GM12878 (cell line): ENCODE data around the gene LTB4R. TPM values are rescaled to one million over a fixed set of nuclear protein-coding genes. Genes with fewer than 3 reads are reported as not detected.

Experiments used
- ATAC-seq: fragments of 200-7000 bp; cut with Tn5 transposase; 3 replicates; pipeline ENCODE4 v1.9.1; 2020; ENCODE audit warnings: mild to moderate bottlenecking, moderate library complexity
- BruUV-seq: library from RNA; stranded (reverse); fragments of 400-500 nt; replicated peaks from 2 replicates; lab custom pipeline; 2021; lab: Mats Ljungman, UMichigan
- CTCF ChIA-PET: fragments of 300-600 bp; sonication (Branson Sonifier 250); formaldehyde crosslinking; extraction: SDS; loops from one replicate; lab custom pipeline; 2021; ENCODE audit warnings: inconsistent platforms; lab: Yijun Ruan, JAX
- POLR2A ChIA-PET: fragments of 350-600 bp; formaldehyde crosslinking; extraction: SDS; loops from one replicate; lab custom pipeline; 2021; ENCODE audit warnings: inconsistent platforms; lab: Charles Lee
- RAD21 ChIA-PET: fragments of 300-600 bp; sonication (Branson Sonifier 250); formaldehyde crosslinking; loops from one replicate; lab custom pipeline; 2023; ENCODE audit warnings: antibody characterized with exemption; ENCODE audit not compliant: unreplicated experiment; lab: Charles Lee
- SMC1A ChIA-PET: fragments of 300-600 bp; sonication (Branson Sonifier 250); formaldehyde crosslinking; loops from one replicate; lab custom pipeline; 2023; ENCODE audit not compliant: unreplicated experiment, uncharacterized antibody; lab: Charles Lee
- DNase-seq: peaks from one replicate; pipeline ENCODE4 v3.0.0-alpha.2; 2011; ENCODE audit warnings: low read depth, low spot score
- FAIRE-seq: peaks from 3 replicates; lab custom pipeline; 2011; peaks lifted over from hg19 to GRCh38; lab: Jason Lieb, UNC
- H2AFZ ChIP-seq: 2 replicates; pipeline ENCODE4 v1.6.0; 2011; ENCODE audit warnings: low read depth, low read length, control low read depth; ENCODE audit not compliant: control insufficient read depth
- H3K27ac ChIP-seq: 2 replicates; pipeline ENCODE4 v1.5.1; 2011; ENCODE audit warnings: control low read depth; ENCODE audit not compliant: control insufficient read depth, insufficient read depth
- H3K27me3 ChIP-seq, 2 experiments: replicated peaks in 1 of 2; 2 replicates each; pipeline versions ENCODE4 v1.6.0 to v1.6.1; 2011; ENCODE audit warnings: low read length in 1 of 2; ENCODE audit not compliant: control insufficient read depth in 2 of 2, insufficient read depth in 2 of 2
- H3K36me3 ChIP-seq, 2 experiments: 2 replicates each; pipeline ENCODE4 v1.5.1; 2011; ENCODE audit warnings: low read length in 1 of 2; ENCODE audit not compliant: control insufficient read depth in 2 of 2, insufficient read depth in 2 of 2
- H3K4me1 ChIP-seq: 2 replicates; pipeline ENCODE4 v1.6.1; 2011; ENCODE audit warnings: mild to moderate bottlenecking, low read length, moderate library complexity, mixed read lengths; ENCODE audit not compliant: control insufficient read depth, insufficient read depth
- H3K4me2 ChIP-seq: 2 replicates; pipeline ENCODE4 v1.6.0; 2011; ENCODE audit warnings: control low read depth; ENCODE audit not compliant: control insufficient read depth, insufficient read depth
- H3K4me3 ChIP-seq: fragments of 200-600 bp; sonication (generic); 2 replicates; pipeline ENCODE4 v1.5.1; 2016
- H3K79me2 ChIP-seq: 2 replicates; pipeline ENCODE4 v1.6.0; 2011; ENCODE audit warnings: low read length; ENCODE audit not compliant: control insufficient read depth, insufficient read depth
- H3K9ac ChIP-seq: 2 replicates; pipeline ENCODE4 v1.8.0; 2011; ENCODE audit warnings: low read length, control low read depth, mixed read lengths; ENCODE audit not compliant: control insufficient read depth, insufficient read depth
- H3K9me3 ChIP-seq: replicated peaks from 3 replicates; pipeline ENCODE4 v1.5.1; 2011; ENCODE audit warnings: mild to moderate bottlenecking, low read length; ENCODE audit not compliant: control insufficient read depth, insufficient read depth
- H4K20me1 ChIP-seq: 2 replicates; pipeline ENCODE4 v1.6.0; 2011; ENCODE audit not compliant: control insufficient read depth, insufficient read depth
- CHD1 ChIP-seq: IDR thresholded peaks from 2 replicates; pipeline ENCODE4 v1.6.1; 2012; ENCODE audit warnings: low read depth, low read length, improper control_type of control experiment
- CREB1 ChIP-seq: IDR thresholded peaks from 2 replicates; pipeline ENCODE4 v1.6.1; 2012; ENCODE audit warnings: low read depth, mild to moderate bottlenecking, inconsistent platforms
- HCFC1 ChIP-seq: fragments of 150-350 bp; IDR thresholded peaks from 2 replicates; pipeline ENCODE4 v1.6.1; 2014; ENCODE audit warnings: low read length
- HDGF ChIP-seq: fragments of 450-650 bp; IDR thresholded peaks from 2 replicates; pipeline ENCODE4 v1.6.1; 2016; ENCODE audit warnings: antibody characterized with exemption
- MXI1 ChIP-seq: fragments of 150-350 bp; IDR thresholded peaks from 2 replicates; pipeline ENCODE4 v1.6.1; 2011; ENCODE audit warnings: low read depth, mild to moderate bottlenecking, inconsistent platforms, low read length, improper control_type of control experiment
- NR2C2 ChIP-seq: IDR thresholded peaks from 2 replicates; pipeline ENCODE4 v1.6.1; 2011; ENCODE audit warnings: borderline replicate concordance, low read depth; ENCODE audit not compliant: control insufficient read depth, insufficient read length
- TAF1 ChIP-seq: IDR thresholded peaks from 2 replicates; pipeline ENCODE4 v1.6.1; 2011; ENCODE audit warnings: mild to moderate bottlenecking, low read depth, low read length, borderline replicate concordance
- ZNF384 ChIP-seq: IDR thresholded peaks from 2 replicates; pipeline ENCODE4 v1.6.1; 2012; ENCODE audit warnings: low read depth, mild to moderate bottlenecking, low read length, improper control_type of control experiment, borderline replicate concordance
- WGBS: methylation state at CpG from one replicate; pipeline ENCODE4 v1.1.6; 2016; ENCODE audit warnings: low lambda C conversion rate; ENCODE audit not compliant: insufficient replicate concordance, insufficient coverage; ENCODE audit errors: missing lambda C conversion rate; 5-methylcytosine and 5-hydroxymethylcytosine counted together
- in situ Hi-C: fragments of 300-500 bp; cut with MboI; formaldehyde crosslinking; loops from 9 replicates; pipeline ENCODE4 v1.14.3; 2018; ENCODE audit warnings: mixed read lengths
- intact Hi-C: fragments of 100-400 bp; cut with micrococcal nuclease; formaldehyde crosslinking; loops from one replicate; pipeline ENCODE4 v1.14.2; 2022; ENCODE audit not compliant: unreplicated experiment
- polyA plus RNA-seq, 11 experiments: library from polyadenylated mRNA; depleted of rRNA in 4 of 11; unstranded in 6 of 11; stranded (reverse) in 5 of 11; fragments of >200 nt; fragmentation: Nextera tagmentation in 4 of 11; fragmentation: Illumina TruSeq in 1 of 11; extraction: Ambion mirVana in 4 of 11; extraction: Trizol in 1 of 11; gene quantifications; 1 replicate in 1 of 11; 2 replicates in 10 of 11; pipeline versions ENCODE4 v1.2.1 to v1.2.3, GENCODE V29; 2011 to 2016; ENCODE audit warnings: inconsistent platforms in 2 of 11, missing spikeins in 2 of 11, low read depth in 1 of 11
- total RNA-seq, 4 experiments: library from RNA; depleted of rRNA in 3 of 4; stranded (reverse); fragments of >200 nt in 3 of 4; fragmentation: Illumina TruSeq in 1 of 4; extraction: Trizol in 1 of 4; gene quantifications; 2 replicates each; pipeline versions ENCODE4 v1.2.1 to v1.2.3, GENCODE V29; 2013 to 2021

The LTB4R gene
- total and polyA plus RNA-seq, 10 of the 15 experiments (the other 5 are each of a cell fraction or from before 2014, with no cell fraction given) = 1.2 to 14.0 (median 4.0) TPM

- TF ChIP-seq NR2C2 = no peak
Measured at GRCh38 chr14:24321212-24321975, 10.1 kb downstream of the LTB4R start (continued).

DNA sequence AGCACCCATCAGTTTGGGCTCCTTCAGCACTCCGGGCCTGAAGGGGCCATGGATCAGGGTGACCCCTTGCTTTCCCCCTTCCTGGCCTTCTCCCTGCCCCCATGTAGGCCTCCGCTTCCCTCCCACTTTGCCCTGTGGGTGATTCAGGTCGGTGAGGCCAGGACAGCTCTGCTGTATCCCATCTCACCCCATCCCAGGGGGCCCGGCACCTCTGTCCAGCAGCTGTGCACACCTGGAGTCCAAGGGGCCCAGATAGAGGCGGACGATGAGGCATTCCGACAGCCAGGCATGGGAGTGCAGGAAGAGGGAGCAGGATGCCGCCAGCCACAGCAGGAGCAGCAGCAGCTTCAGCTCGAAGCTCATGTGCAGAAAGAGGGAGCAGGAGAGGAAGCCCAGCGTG is 11.4 kb downstream of the LTB4R start:
- no peak for ATAC-seq
- Histone ChIP-seq H4K20me1 (no peaks in the 10 kb centered on the region; the same call in 1 of the 2 replicates), H3K79me2 (no peaks in the 10 kb centered on the region), H3K4me3 (no peak overlapping the region), H3K4me1 (no peaks in the 10 kb centered on the region), H3K9ac (no peak overlapping the region), H3K9me3 (no peaks in the 10 kb centered on the region), H3K36me3 (no peaks in the 10 kb centered on the region), H3K27ac (no peak overlapping the region), H2AFZ (no peak overlapping the region), H3K27me3 (no peaks in the 10 kb centered on the region), H3K4me2 (no peak overlapping the region)
- FAIRE-seq = no peak
- in situ Hi-C loops (no loop called here), intact Hi-C loops (no loop called here)
- RAD21 ChIA-PET = no interaction called here
- TF ChIP-seq MXI1 = no peak
- TF ChIP-seq HCFC1 = no peak
- no TSS peak for BruUV-seq
- POLR2A ChIA-PET = interaction anchor here (0.6 to 1.5 kb wide), 2 partner anchors 9 to 66 kb away, joined by 3 to 4 read pairs; no protein-coding TSS in a partner anchor
- SMC1A ChIA-PET = interaction anchor here (1.0 kb wide), 1 partner anchor 17 kb away, joined by 3 read pairs; the partner anchor contains the start of gene RIPK3
- CTCF ChIA-PET = interaction anchor here (1.7 to 3.3 kb wide), 3 partner anchors 10 to 109 kb away, joined by 7 to 19 read pairs (median 8); partner anchors contain the start of gene CIDEB
- WGBS = 46% methylated on average over 9 of the region's 10 CpGs
- DNase-seq = no peak

- Histone ChIP-seq H3K27me3 (no peaks in the 10 kb centered on the region), H2AFZ (no peak overlapping the region), H4K20me1 (no peaks in the 10 kb centered on the region), H3K79me2 (no peaks in the 10 kb centered on the region), H3K4me3 (no peak overlapping the region), H3K9ac (no peak overlapping the region), H3K9me3 (no peaks in the 10 kb centered on the region), H3K36me3 (no peaks in the 10 kb centered on the region), H3K27ac (no peak overlapping the region), H3K4me2 (no peak overlapping the region), H3K4me1 (no peaks in the 10 kb centered on the region)
- ChIA-PET SMC1A (interaction anchor here (1.0 kb wide), 1 partner anchor 16 kb away, joined by 3 read pairs; the partner anchor contains the start of gene RIPK3), CTCF (interaction anchor here (1.7 to 3.3 kb wide), 3 partner anchors 10 to 108 kb away, joined by 7 to 19 read pairs (median 8); partner anchors contain the start of gene CIDEB), RAD21 (no interaction called here), POLR2A (interaction anchor here (1.5 kb wide), 1 partner anchor 9 kb away, joined by 4 read pairs; no protein-coding TSS in a partner anchor)
- intact Hi-C loops (no loop called here), in situ Hi-C loops (no loop called here)
- DNase-seq (no peak), ATAC-seq (no peak), FAIRE-seq (no peak)
- TF ChIP-seq ZNF384 (no peak), TAF1 (no peak), CHD1 (no peak), HDGF (no peak), CREB1 (no peak)
- WGBS = 0% methylated on average over 3 of the region's 3 CpGs
- BruUV-seq = no TSS peak
Measured at GRCh38 chr14:24323341-24323740, 12.0 kb downstream of the LTB4R start.
